Skin epidermis (tissue), 12 donors: ENCODE measurements around the gene ST7.

Experiments
- H3K27ac ChIP-seq, 21 experiments: fragments of 200-600 bp; sonication (generic) in 11 of 21; one replicate each; pipeline ENCODE4 v1.5.0; 2020; ENCODE audit warnings: mild to moderate bottlenecking in 3 of 21, inconsistent platforms in 2 of 21, moderate library complexity in 2 of 21
- H3K4me3 ChIP-seq, 7 experiments: fragments of 200-600 bp; sonication (generic) in 2 of 7; one replicate each; pipeline ENCODE4 v1.5.0; 2020; ENCODE audit warnings: inconsistent platforms in 2 of 7, mild to moderate bottlenecking in 2 of 7, moderate library complexity in 1 of 7

Gene ST7

GRCh38 chr7:117270371-117270770 lies 317.1 kb downstream of the ST7 start:
- H3K27ac ChIP-seq: peak overlapping the region in 5 of 21 experiments; percentile 11 to 63 (median 40)

GRCh38 chr7:117271566-117271965 lies 318.3 kb downstream of the ST7 start:
- no peak overlapping the region for H3K4me3 ChIP-seq
- peak overlapping the region in 5 of 21 experiments; percentile 18 to 56 (median 24) for H3K27ac ChIP-seq

More at GRCh38 chr7:117270371-117270770, 317.1 kb downstream of the ST7 start:
- H3K4me3 ChIP-seq: no peak overlapping the region

- H3K27ac ChIP-seq: peak overlapping the region in 5 of 21 experiments; percentile 18 to 56 (median 24)
- no peak overlapping the region for H3K4me3 ChIP-seq
Measured at GRCh38 chr7:117272017-117272759, 318.9 kb downstream of the ST7 start.

- Histone ChIP-seq H3K27ac (peak overlapping the region in 1 of 21 experiments; percentile 11), H3K4me3 (no peak overlapping the region)
Measured at GRCh38 chr7:117273325-117273724, 320.0 kb downstream of the ST7 start.

- H3K27ac ChIP-seq: peak overlapping the region in 1 of 21 experiments; percentile 11
- no peak overlapping the region for H3K4me3 ChIP-seq
Measured at GRCh38 chr7:117273814-117274225, 320.5 kb downstream of the ST7 start.

- Histone ChIP-seq H3K4me3 (no peak overlapping the region), H3K27ac (peak overlapping the region in 1 of 21 experiments; percentile 65)
Measured at GRCh38 chr7:117274951-117275350, 321.6 kb downstream of the ST7 start.

GRCh38 chr7:117277576-117277975 lies 324.3 kb downstream of the ST7 start:
- no peak overlapping the region for H3K27ac ChIP-seq

GRCh38 chr7:117278040-117278439 lies 324.7 kb downstream of the ST7 start:
- no peak overlapping the region for H3K4me3 ChIP-seq
- no peak overlapping the region for H3K27ac ChIP-seq

More at GRCh38 chr7:117277576-117277975, 324.3 kb downstream of the ST7 start:
- no peak overlapping the region for H3K4me3 ChIP-seq

- Histone ChIP-seq H3K27ac (no peak overlapping the region), H3K4me3 (no peak overlapping the region)
Measured at GRCh38 chr7:117279203-117279602, 325.9 kb downstream of the ST7 start.
